CD14-positive monocyte (primary cell): ENCODE measurements around the gene RNF225. TPM values are rescaled to one million over a fixed set of nuclear protein-coding genes. Genes with fewer than 3 reads are reported as not detected.

ENCODE experiments used
- DNase-seq, 3 donors: peaks; one replicate each; pipeline ENCODE4 v3.0.0-alpha.2; 2011 to 2022
- H2AFZ ChIP-seq: 2 replicates; pipeline ENCODE4 v1.6.0; 2012; ENCODE audit warnings: mild to moderate bottlenecking, low read depth, low read length, inconsistent platforms; ENCODE audit not compliant: insufficient read depth, poor library complexity, severe bottlenecking
- H3K27ac ChIP-seq, 2 donors: 1 replicate in 1 of 2; 2 replicates in 1 of 2; pipeline ENCODE4 v1.5.1; 2012 to 2013; ENCODE audit warnings: low read length in 2 of 2, control low read depth in 1 of 2, inconsistent platforms in 1 of 2, low read depth in 1 of 2, mild to moderate bottlenecking in 1 of 2
- H3K27me3 ChIP-seq, 2 donors: one replicate each; pipeline versions ENCODE4 v1.6.0 to v1.6.1; 2011 to 2013; ENCODE audit warnings: low read length in 2 of 2; ENCODE audit not compliant: control insufficient read depth in 2 of 2, insufficient read depth in 2 of 2
- H3K36me3 ChIP-seq, 2 donors: replicated peaks in 1 of 2; 1 replicate in 1 of 2; 2 replicates in 1 of 2; pipeline versions ENCODE4 v1.5.1 to v1.6.1; 2012 to 2013; ENCODE audit warnings: low read length in 2 of 2, control low read depth in 1 of 2, inconsistent platforms in 1 of 2, mild to moderate bottlenecking in 1 of 2; ENCODE audit not compliant: insufficient read depth in 2 of 2, control insufficient read depth in 1 of 2
- H3K4me1 ChIP-seq, 2 donors: 1 replicate in 1 of 2; 2 replicates in 1 of 2; pipeline versions ENCODE4 v1.5.1 to v1.6.1; 2012 to 2013; ENCODE audit warnings: low read length in 2 of 2, control low read depth in 1 of 2, inconsistent platforms in 1 of 2, mild to moderate bottlenecking in 1 of 2, moderate library complexity in 1 of 2; ENCODE audit not compliant: insufficient read depth in 2 of 2, control insufficient read depth in 1 of 2
- H3K4me2 ChIP-seq: replicated peaks from 2 replicates; pipeline ENCODE3; 2012; ENCODE audit warnings: low read length, moderate library complexity, mild to moderate bottlenecking; ENCODE audit not compliant: poor library complexity, severe bottlenecking; ENCODE audit errors: extremely low read depth
- H3K4me3 ChIP-seq, 3 experiments: fragments of 200-600 bp in 1 of 3; sonication (generic) in 1 of 3; replicated peaks in 1 of 3; 1 replicate in 2 of 3; 2 replicates in 1 of 3; pipeline ENCODE4 v1.5.1; 2011 to 2013; ENCODE audit warnings: low read length in 3 of 3, mild to moderate bottlenecking in 3 of 3, control low read depth in 2 of 3, low read depth in 2 of 3, inconsistent platforms in 1 of 3, moderate library complexity in 1 of 3
- H3K79me2 ChIP-seq: 2 replicates; pipeline ENCODE4 v1.6.0; 2012; ENCODE audit warnings: mild to moderate bottlenecking, control low read depth, inconsistent platforms, low read length, moderate library complexity; ENCODE audit not compliant: insufficient read depth
- H3K9ac ChIP-seq: 2 replicates; pipeline ENCODE4 v1.6.0; 2017; ENCODE audit warnings: low read length, mild to moderate bottlenecking; ENCODE audit not compliant: insufficient read depth, poor library complexity, severe bottlenecking
- H3K9me3 ChIP-seq, 2 donors: replicated peaks in 1 of 2; 1 replicate in 1 of 2; 2 replicates in 1 of 2; pipeline versions ENCODE4 v1.5.1 to v1.6.1; 2012 to 2013; ENCODE audit warnings: low read length in 2 of 2, control low read depth in 1 of 2; ENCODE audit not compliant: control insufficient read depth in 1 of 2, insufficient read depth in 1 of 2
- H4K20me1 ChIP-seq: 2 replicates; pipeline ENCODE4 v1.6.0; 2012; ENCODE audit warnings: mild to moderate bottlenecking, low read length, control low read depth, moderate library complexity; ENCODE audit not compliant: insufficient read depth
- H3K27ac Mint-ChIP-seq, 7 donors: one replicate each; pipeline ENCODE4 v1.8.0; 2020; ENCODE audit warnings: mild to moderate bottlenecking in 7 of 7, mixed read lengths in 7 of 7, moderate library complexity in 6 of 7, inconsistent platforms in 2 of 7
- H3K27me3 Mint-ChIP-seq, 3 donors: one replicate each; pipeline ENCODE4 v1.8.0; 2021 to 2022; ENCODE audit warnings: low read depth in 3 of 3, mild to moderate bottlenecking in 3 of 3, mixed read lengths in 3 of 3, moderate library complexity in 3 of 3, inconsistent platforms in 1 of 3
- H3K36me3 Mint-ChIP-seq, 2 donors: one replicate each; pipeline ENCODE4 v1.8.0; 2020; ENCODE audit warnings: mixed read lengths in 2 of 2, inconsistent platforms in 1 of 2, mild to moderate bottlenecking in 1 of 2
- H3K4me1 Mint-ChIP-seq: one replicate; pipeline ENCODE4 v1.8.0; 2020; ENCODE audit warnings: mild to moderate bottlenecking, mixed read lengths
- H3K4me3 Mint-ChIP-seq, 2 donors: one replicate each; pipeline ENCODE4 v1.8.0; 2020; ENCODE audit warnings: mild to moderate bottlenecking in 2 of 2, mixed read lengths in 2 of 2, moderate library complexity in 1 of 2
- H3K9me3 Mint-ChIP-seq, 7 donors: one replicate each; pipeline ENCODE4 v1.8.0; 2020 to 2022; ENCODE audit warnings: mixed read lengths in 7 of 7, mild to moderate bottlenecking in 6 of 7, moderate library complexity in 6 of 7, inconsistent platforms in 2 of 7
- CTCF ChIP-seq: fragments of 200-600 bp; IDR thresholded peaks from one replicate; pipeline ENCODE4 v1.8.0; 2022; ENCODE audit warnings: antibody characterized with exemption, mild to moderate bottlenecking
- WGBS: methylation state at CpG from one replicate; pipeline ENCODE4 v1.1.5; 2013; ENCODE audit warnings: missing lambda C conversion rate; ENCODE audit not compliant: insufficient coverage; 5-methylcytosine and 5-hydroxymethylcytosine counted together
- intact Hi-C, 2 donors: fragments of 100-400 bp; cut with micrococcal nuclease; formaldehyde crosslinking; loops; one replicate each; pipeline versions ENCODE4 v1.15.0 to v1.15.1; 2023
- polyA plus RNA-seq, 3 donors: library from polyadenylated mRNA; depleted of rRNA in 1 of 3; unstranded in 2 of 3; stranded (reverse) in 1 of 3; fragments of 300-500 nt in 2 of 3; fragments of >200 nt in 1 of 3; fragmentation: Illumina TruSeq in 2 of 3; gene quantifications; 1 replicate in 2 of 3; 2 replicates in 1 of 3; pipeline ENCODE4 v1.2.3, GENCODE V29; 2012 to 2021

Gene RNF225
- polyA plus RNA-seq, 3 donors, result not detected

GRCh38 chr19:58368561-58369360 is 26.7 kb upstream of the RNF225 start:
- 97% methylated on average over 64 of the region's 68 CpGs for WGBS
- Mint-ChIP-seq H3K9me3 (peaks cover 0 to 3% (median 0%) of the 10 kb centered on the region in 7 donors), H3K27ac (no peak overlapping the region), H3K4me1 (peaks cover 10% of the 10 kb centered on the region), H3K27me3 (peaks cover 0 to 5% (median 0%) of the 10 kb centered on the region in 3 donors), H3K4me3 (no peak overlapping the region), H3K36me3 (no peaks in the 10 kb centered on the region)
- no peaks in the 10 kb centered on the region for H3K36me3 ChIP-seq
- peaks cover 0 to 7% of the 10 kb centered on the region in 2 donors for H3K9me3 ChIP-seq
- H3K27ac ChIP-seq, result no peak overlapping the region
- DNase-seq, result no peak
- H3K4me2 ChIP-seq, result no peak overlapping the region
- intact Hi-C loops, result no loop called here
- TF ChIP-seq CTCF, result no peak
- no peak overlapping the region for H3K4me3 ChIP-seq
- no peaks in the 10 kb centered on the region for H3K79me2 ChIP-seq
- no peak overlapping the region for H2AFZ ChIP-seq
- H3K27me3 ChIP-seq, result no peaks in the 10 kb centered on the region
- H3K9ac ChIP-seq, result no peak overlapping the region
- no peaks in the 10 kb centered on the region for H4K20me1 ChIP-seq
- H3K4me1 ChIP-seq, result peaks cover 9 to 13% of the 10 kb centered on the region in 2 donors

GRCh38 chr19:58372311-58373133 is 22.9 kb upstream of the RNF225 start:
- Histone ChIP-seq H3K36me3 (no peaks in the 10 kb centered on the region), H4K20me1 (no peaks in the 10 kb centered on the region), H3K27ac (no peak overlapping the region), H3K9ac (no peak overlapping the region), H3K4me3 (no peak overlapping the region), H3K4me2 (no peak overlapping the region), H2AFZ (no peak overlapping the region), H3K79me2 (no peaks in the 10 kb centered on the region), H3K4me1 (no peaks in the 10 kb centered on the region), H3K27me3 (no peaks in the 10 kb centered on the region), H3K9me3 (peaks cover 0 to 5% of the 10 kb centered on the region in 2 donors)
- Mint-ChIP-seq H3K27ac (peak overlapping the region in 1 of 7 donors; percentile 35), H3K36me3 (no peaks in the 10 kb centered on the region), H3K4me1 (peaks cover 7% of the 10 kb centered on the region), H3K4me3 (no peak overlapping the region), H3K27me3 (peaks cover 0 to 6% (median 0%) of the 10 kb centered on the region in 3 donors), H3K9me3 (peaks cover 0 to under 1% (median 0%) of the 10 kb centered on the region in 7 donors)
- TF ChIP-seq CTCF, result no peak
- WGBS, result 90% methylated on average over 12 of the region's 15 CpGs
- DNase-seq, result no peak
- intact Hi-C loops, result no loop called here
